H1 (cell line): ENCODE results near the gene HMGN1. TPM values are rescaled to one million over a fixed set of nuclear protein-coding genes. Genes with fewer than 3 reads are reported as not detected.

ENCODE experiments used
- CTCF ChIA-PET: fragments of 300-600 bp; sonication (Branson Sonifier 250); formaldehyde crosslinking; loops from one replicate; lab custom pipeline; 2021; ENCODE audit not compliant: partially characterized antibody; lab: Charles Lee
- POLR2A ChIA-PET: fragments of 300-600 bp; sonication (Branson Sonifier 250); formaldehyde crosslinking; loops from one replicate; lab custom pipeline; 2021; ENCODE audit warnings: inconsistent platforms; ENCODE audit not compliant: partially characterized antibody; lab: Charles Lee
- DNase-seq, 2 experiments: peaks; one replicate each; pipeline versions ENCODE4 v3.0.0 to v3.0.0-alpha.2; 2010 to 2022; ENCODE audit warnings: low spot score in 2 of 2, low read depth in 1 of 2, mixed read lengths in 1 of 2
- FAIRE-seq: peaks from 2 replicates; lab custom pipeline; 2011; peaks lifted over from hg19 to GRCh38; lab: Jason Lieb, UNC
- H2AFZ ChIP-seq: 2 replicates; pipeline ENCODE4 v1.8.1; 2012; ENCODE audit warnings: low read length, inconsistent platforms
- H2AK5ac ChIP-seq: 2 replicates; pipeline ENCODE4 v1.6.1; 2013; ENCODE audit warnings: low read depth, low read length
- H2BK120ac ChIP-seq: replicated peaks from 2 replicates; pipeline ENCODE3; 2013; ENCODE audit warnings: low read depth, low read length, inconsistent platforms
- H2BK12ac ChIP-seq: 2 replicates; pipeline ENCODE4 v1.6.1; 2013; ENCODE audit warnings: low read depth, low read length
- H2BK15ac ChIP-seq: 2 replicates; pipeline ENCODE4 v1.6.1; 2013; ENCODE audit warnings: low read length
- H2BK20ac ChIP-seq: 2 replicates; pipeline ENCODE4 v1.6.1; 2013; ENCODE audit warnings: low read length
- H2BK5ac ChIP-seq: 2 replicates; pipeline ENCODE4 v1.6.1; 2013; ENCODE audit warnings: low read depth, low read length
- H3K14ac ChIP-seq: 2 replicates; pipeline ENCODE4 v1.6.1; 2013; ENCODE audit warnings: inconsistent platforms; ENCODE audit not compliant: insufficient read length
- H3K18ac ChIP-seq: 2 replicates; pipeline ENCODE4 v1.6.1; 2013; ENCODE audit warnings: low read length; ENCODE audit errors: extremely low read depth
- H3K23ac ChIP-seq: 2 replicates; pipeline ENCODE4 v1.6.1; 2013; ENCODE audit warnings: inconsistent platforms; ENCODE audit not compliant: insufficient read length
- H3K23me2 ChIP-seq: 2 replicates; pipeline ENCODE4 v1.6.1; 2013; ENCODE audit warnings: low read depth, low read length
- H3K27ac ChIP-seq: 2 replicates; pipeline ENCODE4 v1.6.1; 2011; ENCODE audit warnings: low read depth, low read length, inconsistent platforms
- H3K27me3 ChIP-seq, 4 experiments: replicated peaks in 1 of 4; 1 replicate in 1 of 4; 2 replicates in 3 of 4; pipeline versions ENCODE4 v1.6.1 to v1.8.1; 2011 to 2013; ENCODE audit warnings: low read length in 3 of 4, mild to moderate bottlenecking in 3 of 4, inconsistent platforms in 2 of 4, mixed read lengths in 2 of 4, moderate library complexity in 1 of 4; ENCODE audit not compliant: control insufficient read depth in 3 of 4, insufficient read depth in 3 of 4; ENCODE audit errors: extremely low read depth in 1 of 4
- H3K36me3 ChIP-seq, 4 experiments: 2 replicates each; pipeline versions ENCODE4 v1.6.1 to v1.8.1; 2011 to 2013; ENCODE audit warnings: mild to moderate bottlenecking in 4 of 4, low read length in 3 of 4, moderate library complexity in 2 of 4, control low read depth in 1 of 4, inconsistent platforms in 1 of 4; ENCODE audit not compliant: insufficient read depth in 4 of 4, control insufficient read depth in 2 of 4
- H3K4ac ChIP-seq: replicated peaks from 2 replicates; pipeline ENCODE3; 2013; ENCODE audit warnings: low read length, low read depth, mixed read lengths, inconsistent platforms; ENCODE audit not compliant: insufficient read length
- H3K4me1 ChIP-seq, 4 experiments: replicated peaks in 1 of 4; 1 replicate in 1 of 4; 2 replicates in 3 of 4; pipeline versions ENCODE4 v1.6.1 to v1.8.1; 2011 to 2013; ENCODE audit warnings: low read length in 3 of 4, inconsistent platforms in 2 of 4, mixed read lengths in 1 of 4; ENCODE audit not compliant: insufficient read depth in 4 of 4, control insufficient read depth in 3 of 4
- H3K4me2 ChIP-seq, 2 experiments: 2 replicates each; pipeline versions ENCODE4 v1.6.1 to v1.8.1; 2011 to 2013; ENCODE audit warnings: low read depth in 2 of 2, low read length in 2 of 2, control low read depth in 1 of 2, inconsistent platforms in 1 of 2, mild to moderate bottlenecking in 1 of 2; ENCODE audit not compliant: insufficient read depth in 1 of 2
- H3K4me3 ChIP-seq, 4 experiments: fragments of 200-600, 300-600 bp in 1 of 4; sonication (generic), shearing (Covaris generic), sonication (Bioruptor Twin) in 1 of 4; 2 replicates each; pipeline versions ENCODE4 v1.5.1 to v1.8.1; 2011 to 2016; ENCODE audit warnings: low read length in 4 of 4, low read depth in 3 of 4, control low read depth in 2 of 4, inconsistent platforms in 2 of 4, mild to moderate bottlenecking in 2 of 4, mixed read lengths in 1 of 4, moderate library complexity in 1 of 4; ENCODE audit not compliant: insufficient read depth in 2 of 4; ENCODE audit errors: extremely low read depth in 1 of 4
- H3K56ac ChIP-seq: replicated peaks from 2 replicates; pipeline ENCODE3; 2013; ENCODE audit warnings: low read depth, mild to moderate bottlenecking, mixed read lengths, low read length, inconsistent platforms; ENCODE audit not compliant: insufficient read length
- H3K79me1 ChIP-seq: 2 replicates; pipeline ENCODE4 v1.6.1; 2013; ENCODE audit warnings: low read depth, low read length, control low read depth
- H3K79me2 ChIP-seq, 2 experiments: 2 replicates each; pipeline versions ENCODE4 v1.6.1 to v1.8.1; 2012 to 2013; ENCODE audit warnings: low read length in 2 of 2, mild to moderate bottlenecking in 2 of 2, inconsistent platforms in 1 of 2; ENCODE audit not compliant: insufficient read depth in 2 of 2, control insufficient read depth in 1 of 2
- H3K9ac ChIP-seq, 4 experiments: replicated peaks in 1 of 4; 1 replicate in 1 of 4; 2 replicates in 3 of 4; pipeline versions ENCODE4 v1.6.1 to v1.8.1; 2011 to 2013; ENCODE audit warnings: low read depth in 3 of 4, low read length in 3 of 4, control low read depth in 2 of 4, mild to moderate bottlenecking in 2 of 4, moderate library complexity in 2 of 4, inconsistent platforms in 1 of 4; ENCODE audit errors: extremely low read depth in 1 of 4
- H3K9me3 ChIP-seq, 2 experiments: 2 replicates each; pipeline versions ENCODE4 v1.6.1 to v1.8.1; 2012 to 2013; ENCODE audit warnings: mild to moderate bottlenecking in 2 of 2, moderate library complexity in 2 of 2, control low read depth in 1 of 2, inconsistent platforms in 1 of 2, low read depth in 1 of 2, low read length in 1 of 2, mixed read lengths in 1 of 2; ENCODE audit not compliant: insufficient read depth in 2 of 2
- H4K20me1 ChIP-seq, 2 experiments: replicated peaks in 1 of 2; 2 replicates each; pipeline versions ENCODE3 to v1.8.1; 2011 to 2013; ENCODE audit warnings: inconsistent platforms in 2 of 2, low read length in 2 of 2, mild to moderate bottlenecking in 1 of 2; ENCODE audit not compliant: insufficient read depth in 2 of 2, control insufficient read depth in 1 of 2
- H4K5ac ChIP-seq: 2 replicates; pipeline ENCODE4 v1.6.1; 2013; ENCODE audit warnings: low read length, low read depth, mixed read lengths, inconsistent platforms; ENCODE audit not compliant: insufficient read length
- H4K8ac ChIP-seq: 2 replicates; pipeline ENCODE4 v1.8.0; 2013; ENCODE audit warnings: mild to moderate bottlenecking, moderate library complexity, low read length, inconsistent platforms; ENCODE audit not compliant: insufficient read depth; ENCODE audit errors: extremely low read depth
- H4K91ac ChIP-seq: replicated peaks from 2 replicates; pipeline ENCODE3; 2013; ENCODE audit warnings: low read length, mixed read lengths, inconsistent platforms; ENCODE audit not compliant: insufficient read length
- E2F6 ChIP-seq: IDR thresholded peaks from 2 replicates; pipeline ENCODE4 v1.6.1; 2012; ENCODE audit warnings: inconsistent platforms
- TEAD4 ChIP-seq: IDR thresholded peaks from 2 replicates; pipeline ENCODE4 v1.6.1; 2012; ENCODE audit warnings: low read depth, low read length, inconsistent platforms, mixed read lengths
- WGBS, 2 experiments: shearing (Covaris generic) in 1 of 2; methylation state at CpG; one replicate each; pipeline versions ENCODE4 v1.1.6 to v1.1.7; 2013 to 2015; ENCODE audit warnings: low lambda C conversion rate in 2 of 2, mixed read lengths in 2 of 2, inconsistent platforms in 1 of 2, low coverage in 1 of 2, missing lambda C conversion rate in 1 of 2; ENCODE audit not compliant: insufficient replicate concordance in 2 of 2, insufficient coverage in 1 of 2, insufficient read length in 1 of 2; ENCODE audit errors: extremely low coverage in 1 of 2, missing lambda C conversion rate in 1 of 2; 5-methylcytosine and 5-hydroxymethylcytosine counted together
- polyA plus RNA-seq, 7 experiments: library from polyadenylated mRNA; depleted of rRNA in 3 of 7; stranded (reverse) in 5 of 7; unstranded in 2 of 7; fragments of >200 nt in 5 of 7; fragments of 200-250 nt in 2 of 7; gene quantifications; 1 replicate in 5 of 7; 2 replicates in 1 of 7; 4 replicates in 1 of 7; pipeline versions ENCODE4 v1.2.1 to v1.2.3, GENCODE V29; 2011 to 2013; ENCODE audit warnings: missing spikeins in 2 of 7, mixed read lengths in 2 of 7
- total RNA-seq: library from RNA; stranded (reverse); fragmentation: NEBNext Ultra II Directional; extraction: Animal tissue kit (Norgen Biotek cat#: 25700); gene quantifications from 2 replicates; pipeline ENCODE4 v1.2.1, GENCODE V29; 2021

Gene HMGN1
- total and polyA plus RNA-seq, 2 of the 8 experiments (the other 6 are each of a cell fraction or from before 2014, with no cell fraction given): 279 to 505 TPM

- Histone ChIP-seq H3K27me3 (no peaks in the 10 kb centered on the region), H3K14ac (no peak overlapping the region), H2AFZ (no peak overlapping the region), H4K20me1 (no peaks in the 10 kb centered on the region), H2BK120ac (no peak overlapping the region), H3K4me2 (no peak overlapping the region), H3K4me3 (no peak overlapping the region), H2AK5ac (no peak overlapping the region), H3K23ac (no peak overlapping the region), H3K79me1 (no peaks in the 10 kb centered on the region), H3K36me3 (no peaks in the 10 kb centered on the region), H3K9me3 (no peaks in the 10 kb centered on the region), H2BK12ac (no peak overlapping the region), H2BK15ac (no peak overlapping the region), H3K18ac (no peak overlapping the region), H3K9ac (no peak overlapping the region), H2BK5ac (no peak overlapping the region), H3K23me2 (peaks cover 6% of the 10 kb centered on the region), H4K5ac (no peak overlapping the region), H2BK20ac (no peak overlapping the region), H3K4ac (no peak overlapping the region), H3K27ac (no peak overlapping the region), H3K79me2 (no peaks in the 10 kb centered on the region), H4K8ac (no peak overlapping the region), H3K56ac (no peak overlapping the region), H3K4me1 (peaks cover 4 to 5% (median 4%) of the 10 kb centered on the region in 4 experiments; a peak in 5 of 7 replicates), H4K91ac (no peak overlapping the region)
- WGBS, 2 experiments: 77% methylated on average over 8 of the region's 8 CpGs; no CpG with 5 or more reads in 1 of the 2 experiments
- ChIA-PET POLR2A (interaction anchor here (1.4 to 8.1 kb wide), 3 partner anchors 21 to 30 kb away, joined by 5 to 89 read pairs (median 6); partner anchors contain the start of gene HMGN1), CTCF (interaction anchor here (0.6 to 0.7 kb wide), 2 partner anchors 16 to 42 kb away, joined by 3 to 4 read pairs; no protein-coding TSS in a partner anchor)
- DNase-seq: no peak
- FAIRE-seq: no peak
- TF ChIP-seq E2F6: no peak
- no peak for TF ChIP-seq TEAD4
Observed at GRCh38 chr21:39318091-39318959, 30.6 kb downstream of the HMGN1 start.
